SW 1271 (cell line): ENCODE data around the gene MAP3K7.

Experiments
- DNase-seq, 2 experiments: peaks; one replicate each; lab custom pipeline; 2025; lab: John Stamatoyannopoulos, UW

MAP3K7 gene

GRCh38 chr6:90484385-90484784 is 102.5 kb downstream of the MAP3K7 start:
- no peak for DNase-seq

DNA sequence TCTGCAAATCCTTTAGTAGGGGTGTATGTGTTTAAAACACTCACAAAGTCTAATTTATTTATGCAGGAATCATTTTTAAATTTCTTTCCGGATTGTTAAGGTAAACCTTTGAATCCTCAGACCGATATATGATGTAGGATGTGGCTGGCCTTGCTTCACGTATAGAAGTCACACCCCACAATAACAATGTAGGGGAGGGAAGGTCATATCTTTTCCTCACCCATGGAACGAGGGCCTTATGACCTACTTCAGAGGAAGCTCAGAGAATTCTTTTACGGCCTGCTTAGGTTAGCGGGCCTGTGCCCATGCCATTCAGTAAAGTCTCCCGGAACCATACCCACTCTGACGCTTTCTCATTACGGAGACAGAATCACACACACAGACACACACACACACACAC is 102.9 kb downstream of the MAP3K7 start:
- DNase-seq = no peak

GRCh38 chr6:90483116-90483839 is 103.6 kb downstream of the MAP3K7 start:
- no peak for DNase-seq

- DNase-seq = no peak
Observed at GRCh38 chr6:90480666-90481065, 106.2 kb downstream of the MAP3K7 start.

DNA sequence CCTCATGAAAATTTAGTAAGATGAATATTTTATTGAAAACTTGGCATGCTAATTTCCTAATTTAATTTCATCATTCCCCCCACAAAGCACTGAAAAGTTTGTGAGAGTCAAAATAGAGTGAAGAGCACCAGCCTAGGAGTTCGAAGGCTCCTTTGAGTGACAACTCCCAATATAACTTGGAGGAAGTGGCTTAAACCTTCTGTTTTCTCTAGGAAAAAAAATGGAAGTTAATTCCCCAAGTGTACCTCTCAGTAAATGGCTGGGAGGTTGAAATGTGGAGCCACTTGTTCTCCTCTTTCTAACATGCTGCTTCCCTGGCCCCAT is 107.3 kb downstream of the MAP3K7 start:
- no peak for DNase-seq

DNA sequence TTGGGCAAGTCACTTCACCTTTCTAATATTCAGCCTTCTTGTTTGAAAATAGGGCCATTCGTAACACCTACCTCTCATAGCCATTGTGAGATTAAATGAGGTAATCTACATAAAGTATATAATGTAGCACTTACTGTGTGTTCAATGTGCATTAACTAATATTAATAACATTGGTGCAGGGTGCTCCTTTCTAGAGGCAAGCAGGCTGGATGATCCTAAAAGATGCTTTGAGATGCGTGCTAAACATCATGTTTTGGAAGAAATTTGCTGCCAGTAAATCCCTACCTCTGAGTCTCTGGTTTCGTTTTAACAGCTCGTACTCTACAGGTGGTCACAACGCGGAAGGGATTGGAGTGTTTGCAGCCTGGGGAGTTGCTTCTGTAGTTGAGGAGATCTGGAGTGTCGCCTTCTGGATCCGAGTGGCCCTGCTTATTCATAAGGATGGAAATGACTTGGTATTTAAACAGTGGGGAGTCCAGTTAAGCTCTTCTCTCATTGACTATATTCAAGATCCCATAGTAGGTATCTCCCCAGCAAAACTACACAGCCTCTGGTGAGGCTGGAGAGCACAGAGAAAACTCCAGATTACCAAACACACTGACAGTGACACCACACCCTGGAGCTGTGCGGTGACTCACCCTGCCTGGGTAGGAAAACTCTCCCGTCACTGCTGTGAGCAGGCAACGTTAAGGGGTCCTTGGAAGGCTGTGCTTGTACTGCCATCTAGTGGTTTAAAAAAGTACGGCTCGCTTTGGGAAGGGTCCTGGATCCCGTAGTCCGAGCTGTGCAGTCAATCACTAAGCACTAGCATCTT is 107.9 kb downstream of the MAP3K7 start:
- peak; percentile 72 to 87 for DNase-seq

- DNase-seq = no peak
Observed at GRCh38 chr6:90478278-90478677, 108.6 kb downstream of the MAP3K7 start.

GRCh38 chr6:90477366-90477765 is 109.5 kb downstream of the MAP3K7 start:
- no peak for DNase-seq

- DNase-seq = no peak
Observed at GRCh38 chr6:90472716-90473115, 114.2 kb downstream of the MAP3K7 start.

GRCh38 chr6:90471263-90471662 is 115.6 kb downstream of the MAP3K7 start:
- no peak for DNase-seq

DNA sequence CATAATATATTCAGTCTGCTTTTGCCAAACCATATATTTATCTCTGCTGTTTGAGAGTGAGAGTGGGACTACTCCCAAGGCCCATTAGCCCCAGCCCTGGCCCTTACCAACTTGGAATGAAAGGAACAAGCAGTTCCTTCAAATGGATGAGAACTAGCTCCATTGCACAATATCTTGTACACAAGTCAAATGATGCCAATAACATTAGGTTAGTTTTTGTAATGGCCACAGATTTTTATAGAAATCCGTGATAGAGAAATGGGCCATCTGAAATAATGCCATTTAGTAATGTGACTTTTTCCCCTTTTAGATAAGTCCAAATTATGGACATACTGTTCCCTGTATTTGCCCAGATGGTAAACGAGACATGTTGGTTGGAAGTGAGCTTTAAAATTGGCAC is 117.0 kb downstream of the MAP3K7 start:
- no peak for DNase-seq

DNA sequence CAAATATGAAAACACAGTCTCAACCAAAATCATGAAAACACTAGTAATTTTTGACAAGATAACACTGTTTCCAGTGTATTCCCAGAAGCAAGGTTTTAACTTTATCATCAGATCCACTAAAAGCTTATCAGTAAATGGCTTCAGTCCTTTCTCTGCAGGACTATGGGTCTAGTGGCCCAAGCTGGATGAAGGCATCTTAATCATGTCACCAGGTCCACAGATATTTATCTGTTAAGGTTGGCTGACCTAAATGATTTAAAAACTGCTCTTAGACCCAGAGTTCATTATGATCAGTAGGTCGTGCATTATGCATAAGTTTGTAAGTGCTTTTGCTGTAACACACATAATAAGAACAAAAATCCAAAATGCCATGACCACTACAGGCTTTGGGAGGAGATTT is 118.0 kb downstream of the MAP3K7 start:
- no peak for DNase-seq

GRCh38 chr6:90468080-90468479 is 118.8 kb downstream of the MAP3K7 start:
- DNase-seq = no peak

- no peak for DNase-seq
Observed at GRCh38 chr6:90467546-90467945, 119.3 kb downstream of the MAP3K7 start.

DNA sequence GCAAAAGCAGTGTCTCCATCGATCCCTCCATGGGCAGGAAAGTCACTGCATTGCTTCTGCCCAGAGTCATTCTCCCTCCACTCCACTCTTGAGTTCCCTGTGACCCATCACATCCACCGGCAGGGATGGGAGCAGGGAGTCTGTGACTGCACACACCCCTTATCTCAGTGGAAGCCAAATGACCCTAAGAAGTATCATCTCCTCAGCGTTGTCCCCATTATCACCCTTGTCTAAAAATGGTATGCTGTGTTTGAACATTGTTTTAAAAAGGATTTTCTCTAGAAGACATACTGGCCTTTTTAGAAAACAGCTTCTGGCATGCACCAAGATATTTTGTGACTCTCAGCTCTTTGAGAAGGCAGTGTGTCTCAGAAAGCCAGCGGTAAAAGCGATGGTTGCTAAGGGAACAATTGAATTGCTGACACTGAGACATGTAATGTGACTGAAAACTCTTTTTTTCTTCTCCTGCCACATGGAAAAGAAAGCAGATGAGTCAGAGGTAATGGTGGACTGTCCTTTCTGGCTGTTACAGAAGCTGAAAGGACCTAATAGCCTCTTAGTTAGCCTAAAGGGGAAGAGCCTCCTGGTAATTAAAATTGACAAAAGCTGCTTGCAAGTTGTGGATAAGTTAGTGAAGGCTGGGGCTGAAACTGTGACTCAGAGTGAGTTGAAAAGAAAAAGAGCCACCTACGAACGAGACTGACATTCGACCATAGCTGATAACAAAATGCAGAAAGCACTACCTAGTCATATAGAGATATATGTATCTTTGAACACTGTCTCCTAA is 120.5 kb downstream of the MAP3K7 start:
- DNase-seq = no peak

GRCh38 chr6:90465686-90466085 is 121.2 kb downstream of the MAP3K7 start:
- no peak for DNase-seq

- no peak for DNase-seq
Observed at GRCh38 chr6:90464507-90464906, 122.4 kb downstream of the MAP3K7 start.

GRCh38 chr6:90463874-90464273 is 123.0 kb downstream of the MAP3K7 start:
- no peak for DNase-seq
